B cell (primary cell): Measurements from ENCODE around the gene SEC16A. TPM values are rescaled to one million over a fixed set of nuclear protein-coding genes. Genes with fewer than 3 reads are reported as not detected.

Experiments used
- ATAC-seq: fragments of 200-7000 bp; cut with Tn5 transposase; one replicate; pipeline ENCODE4 v1.10.0; 2021; ENCODE audit warnings: low read depth, mild to moderate bottlenecking, moderate number of reproducible peaks, moderate library complexity
- CTCF ChIA-PET: fragments of 350-600 bp; sonication (Branson Sonifier 250); formaldehyde crosslinking; loops from one replicate; lab custom pipeline; 2021; ENCODE audit warnings: antibody characterized with exemption, inconsistent platforms; lab: Charles Lee
- POLR2A ChIA-PET: fragments of 350-600 bp; sonication (Branson Sonifier 250); formaldehyde crosslinking; loops from one replicate; lab custom pipeline; 2021; ENCODE audit warnings: antibody characterized with exemption; lab: Charles Lee
- DNase-seq: peaks from one replicate; pipeline ENCODE4 v3.0.0; 2013
- H2AFZ ChIP-seq: 2 replicates; pipeline ENCODE4 v1.6.1; 2012; ENCODE audit warnings: mild to moderate bottlenecking, low read depth, low read length; ENCODE audit not compliant: insufficient read depth, poor library complexity, severe bottlenecking
- H3K27ac ChIP-seq, 2 donors: 1 replicate in 1 of 2; 2 replicates in 1 of 2; pipeline ENCODE4 v1.5.1; 2012 to 2013; ENCODE audit warnings: low read length in 2 of 2, mild to moderate bottlenecking in 2 of 2, moderate library complexity in 1 of 2
- H3K27me3 ChIP-seq, 4 experiments: fragments of 200-600 bp in 1 of 4; sonication (generic) in 1 of 4; replicated peaks in 1 of 4; 1 replicate in 2 of 4; 2 replicates in 2 of 4; pipeline versions ENCODE4 v1.6.1 to v1.7.0; 2013 to 2016; ENCODE audit warnings: low read length in 3 of 4, mild to moderate bottlenecking in 2 of 4, mixed read lengths in 1 of 4, moderate library complexity in 1 of 4; ENCODE audit not compliant: insufficient read depth in 4 of 4, control insufficient read depth in 3 of 4; ENCODE audit errors: control extremely low read depth in 1 of 4
- H3K36me3 ChIP-seq, 2 experiments: replicated peaks in 1 of 2; 1 replicate in 1 of 2; 2 replicates in 1 of 2; pipeline versions ENCODE4 v1.6.1 to v1.7.1; 2013; ENCODE audit warnings: low read length in 1 of 2; ENCODE audit not compliant: insufficient read depth in 2 of 2, control insufficient read depth in 1 of 2; ENCODE audit errors: control extremely low read depth in 1 of 2, extremely low read depth in 1 of 2
- H3K4me1 ChIP-seq, 2 donors: fragments of 200-600 bp in 1 of 2; sonication (generic) in 1 of 2; 1 replicate in 1 of 2; 2 replicates in 1 of 2; pipeline versions ENCODE4 v1.5.1 to v1.6.1; 2013 to 2017; ENCODE audit warnings: low read length in 2 of 2; ENCODE audit not compliant: control insufficient read depth in 2 of 2, insufficient read depth in 2 of 2
- H3K4me2 ChIP-seq: replicated peaks from 2 replicates; pipeline ENCODE3; 2012; ENCODE audit warnings: mild to moderate bottlenecking, low read depth, low read length; ENCODE audit not compliant: poor library complexity, severe bottlenecking
- H3K4me3 ChIP-seq, 5 experiments: fragments of 200-600 bp in 1 of 5; sonication (generic) in 1 of 5; 1 replicate in 3 of 5; 2 replicates in 2 of 5; pipeline versions ENCODE4 v1.5.1 to v1.7.0; 2011 to 2016; ENCODE audit warnings: low read length in 4 of 5, mild to moderate bottlenecking in 4 of 5, low read depth in 2 of 5, control low read depth in 1 of 5, moderate library complexity in 1 of 5; ENCODE audit not compliant: insufficient read depth in 1 of 5; ENCODE audit errors: control extremely low read depth in 1 of 5, extremely low read depth in 1 of 5
- H3K79me2 ChIP-seq: fragments of 200-600 bp; sonication (generic); one replicate; pipeline ENCODE4 v1.6.0; 2016; ENCODE audit warnings: low read length; ENCODE audit not compliant: control insufficient read depth, insufficient read depth
- H3K9ac ChIP-seq: fragments of 200-600 bp; sonication (generic); 2 replicates; pipeline ENCODE4 v1.6.1; 2017; ENCODE audit warnings: mild to moderate bottlenecking, low read length, moderate library complexity
- H3K9me3 ChIP-seq, 3 donors: one replicate each; pipeline versions ENCODE4 v1.6.1 to v1.7.1; 2013; ENCODE audit warnings: low read length in 2 of 3; ENCODE audit not compliant: control insufficient read depth in 2 of 3, insufficient read depth in 1 of 3; ENCODE audit errors: control extremely low read depth in 1 of 3
- H4K20me1 ChIP-seq: 2 replicates; pipeline ENCODE4 v1.6.0; 2012; ENCODE audit warnings: mild to moderate bottlenecking, low read length; ENCODE audit not compliant: insufficient read depth, control insufficient read depth, poor library complexity, severe bottlenecking
- H3K27ac Mint-ChIP-seq: one replicate; pipeline ENCODE4 v1.8.0; 2021; ENCODE audit warnings: mixed read lengths
- H3K27me3 Mint-ChIP-seq: one replicate; pipeline ENCODE4 v1.8.0; 2021; ENCODE audit warnings: mixed read lengths
- H3K4me1 Mint-ChIP-seq: one replicate; pipeline ENCODE4 v1.8.0; 2021; ENCODE audit warnings: mixed read lengths
- H3K4me3 Mint-ChIP-seq: one replicate; pipeline ENCODE4 v1.8.0; 2021; ENCODE audit warnings: mixed read lengths
- H3K9me3 Mint-ChIP-seq: one replicate; pipeline ENCODE4 v1.8.0; 2022; ENCODE audit warnings: mixed read lengths; ENCODE audit not compliant: insufficient read depth
- CTCF ChIP-seq: fragments of 200-600 bp; IDR thresholded peaks from one replicate; pipeline ENCODE4 v1.8.0; 2022; ENCODE audit warnings: antibody characterized with exemption, mild to moderate bottlenecking
- EZH2 ChIP-seq: IDR thresholded peaks from 2 replicates; pipeline ENCODE4 v1.6.1; 2012; ENCODE audit warnings: borderline replicate concordance, low read depth, mild to moderate bottlenecking, moderate library complexity, low read length; ENCODE audit not compliant: insufficient read depth, poor library complexity, severe bottlenecking
- WGBS: methylation state at CpG from one replicate; pipeline ENCODE4 v1.1.5; 2013; ENCODE audit warnings: missing lambda C conversion rate; ENCODE audit not compliant: insufficient coverage; 5-methylcytosine and 5-hydroxymethylcytosine counted together
- intact Hi-C: fragments of 100-400 bp; cut with micrococcal nuclease; formaldehyde crosslinking; loops from one replicate; pipeline ENCODE4 v1.10.0; 2022
- polyA plus RNA-seq: library from polyadenylated mRNA; depleted of rRNA; stranded (reverse); fragments of >200 nt; gene quantifications from 2 replicates; pipeline ENCODE4 v1.2.3, GENCODE V29; 2012
- total RNA-seq, 2 donors: library from RNA; stranded (reverse); fragments of 120-200 nt in 1 of 2; gene quantifications; 1 replicate in 1 of 2; 2 replicates in 1 of 2; pipeline versions ENCODE4 v1.2.3 to v1.2.4, GENCODE V29; 2013 to 2022

Gene SEC16A
- total and polyA plus RNA-seq, 2 donors (not counting 1 experiment from before 2014, with no cell fraction given): 31.7 to 73.4 TPM

- 94% methylated on average over 25 of the region's 25 CpGs for WGBS
- TF ChIP-seq EZH2 (no peak), CTCF (no peak)
- Mint-ChIP-seq H3K4me1 (peaks cover 26% of the 10 kb centered on the region), H3K4me3 (peak overlapping the region; percentile 84), H3K27ac (no peak overlapping the region), H3K27me3 (no peaks in the 10 kb centered on the region), H3K9me3 (no peaks in the 10 kb centered on the region)
- H3K4me1 ChIP-seq: peaks cover 21 to 28% of the 10 kb centered on the region in 2 donors
- peaks cover 0 to 5% of the 10 kb centered on the region in 2 experiments for H3K36me3 ChIP-seq
- peaks cover 54% of the 10 kb centered on the region for H3K79me2 ChIP-seq
- POLR2A ChIA-PET: interaction anchor here (0.6 kb wide), 1 partner anchor 34 kb away, joined by 5 read pairs; no protein-coding TSS in a partner anchor
- no peaks in the 10 kb centered on the region for H3K9me3 ChIP-seq
- no peak for ATAC-seq
- DNase-seq: no peak
- H2AFZ ChIP-seq: no peak overlapping the region
- no peak overlapping the region for H3K9ac ChIP-seq
- CTCF ChIA-PET: no interaction called here
- peaks cover 74% of the 10 kb centered on the region for H4K20me1 ChIP-seq
- H3K27ac ChIP-seq: no peak overlapping the region
- no peak overlapping the region for H3K4me2 ChIP-seq
- intact Hi-C loops: no loop called here
- no peak overlapping the region for H3K4me3 ChIP-seq
- H3K27me3 ChIP-seq: no peaks in the 10 kb centered on the region
Observed at GRCh38 chr9:136436055-136436634, 46.7 kb downstream of the SEC16A start.

- peaks cover 0 to 13% of the 10 kb centered on the region in 2 experiments for H3K36me3 ChIP-seq
- H3K27ac ChIP-seq: no peak overlapping the region
- no peak overlapping the region for H3K9ac ChIP-seq
- peaks cover 17 to 19% of the 10 kb centered on the region in 2 donors for H3K4me1 ChIP-seq
- Mint-ChIP-seq H3K4me3 (no peak overlapping the region), H3K9me3 (no peaks in the 10 kb centered on the region), H3K27me3 (no peaks in the 10 kb centered on the region), H3K27ac (no peak overlapping the region), H3K4me1 (peaks cover 24% of the 10 kb centered on the region)
- POLR2A ChIA-PET: no interaction called here
- WGBS: 94% methylated on average over 16 of the region's 17 CpGs
- no peaks in the 10 kb centered on the region for H3K9me3 ChIP-seq
- intact Hi-C loops: no loop called here
- no peaks in the 10 kb centered on the region for H3K27me3 ChIP-seq
- peaks cover 54% of the 10 kb centered on the region for H3K79me2 ChIP-seq
- no peak overlapping the region for H3K4me2 ChIP-seq
- H3K4me3 ChIP-seq: no peak overlapping the region
- H4K20me1 ChIP-seq: peaks cover 68% of the 10 kb centered on the region
- CTCF ChIA-PET: no interaction called here
- no peak overlapping the region for H2AFZ ChIP-seq
- TF ChIP-seq CTCF (no peak), EZH2 (no peak)
- ATAC-seq (no peak), DNase-seq (no peak)
Observed at GRCh38 chr9:136434580-136435169, 48.2 kb downstream of the SEC16A start.
